Measurements from ENCODE around the gene PLCL1.

PLCL1 gene

GRCh38 chr2:197944416-197945096, 140.2 kb downstream of the PLCL1 start:
- no peak overlapping the region for H3K9ac ChIP-seq (ENCODE audit: low read depth, low read length)
- no peaks in the 10 kb centered on the region for H3K4me1 ChIP-seq (ENCODE audit: control insufficient read depth, insufficient read depth, low read length)
- H3K4me3 ChIP-seq (ENCODE audit: low read length): no peak overlapping the region
- no peak overlapping the region for H3K4me2 ChIP-seq (ENCODE audit: low read length)
- peaks cover 2% of the 10 kb centered on the region for H3K27me3 ChIP-seq (ENCODE audit: control insufficient read depth, insufficient read depth, low read length)
- no peaks in the 10 kb centered on the region for H3K9me3 ChIP-seq (replicated peaks; ENCODE audit: low read length)
- no peaks in the 10 kb centered on the region for H3K36me3 ChIP-seq (ENCODE audit: insufficient read depth, low read length)

- Histone ChIP-seq H3K4me2 (ENCODE audit: low read length) (no peak overlapping the region), H3K4me1 (ENCODE audit: control insufficient read depth, insufficient read depth, low read length) (no peaks in the 10 kb centered on the region), H3K9me3 (replicated peaks; ENCODE audit: low read length) (no peaks in the 10 kb centered on the region), H3K27me3 (ENCODE audit: control insufficient read depth, insufficient read depth, low read length) (peaks cover 2% of the 10 kb centered on the region), H3K4me3 (ENCODE audit: low read length) (no peak overlapping the region), H3K36me3 (ENCODE audit: insufficient read depth, low read length) (no peaks in the 10 kb centered on the region), H3K9ac (ENCODE audit: low read depth, low read length) (no peak overlapping the region)
These were observed 142.2 kb downstream of the PLCL1 start for GRCh38 chr2:197946562-197946961.

- H3K4me2 ChIP-seq (ENCODE audit: low read length): no peak overlapping the region
- no peaks in the 10 kb centered on the region for H3K4me1 ChIP-seq (ENCODE audit: control insufficient read depth, insufficient read depth, low read length)
These were observed 142.9 kb downstream of the PLCL1 start for GRCh38 chr2:197947219-197947757.

GRCh38 chr2:197949224-197949623, 144.8 kb downstream of the PLCL1 start:
- Histone ChIP-seq H3K4me3 (ENCODE audit: low read length) (no peak overlapping the region), H3K9ac (ENCODE audit: low read depth, low read length) (no peak overlapping the region), H3K27me3 (ENCODE audit: control insufficient read depth, insufficient read depth, low read length) (peaks cover 2% of the 10 kb centered on the region), H3K4me1 (ENCODE audit: control insufficient read depth, insufficient read depth, low read length) (no peaks in the 10 kb centered on the region), H3K36me3 (ENCODE audit: insufficient read depth, low read length) (no peaks in the 10 kb centered on the region), H3K4me2 (ENCODE audit: low read length) (no peak overlapping the region), H3K9me3 (replicated peaks; ENCODE audit: low read length) (no peaks in the 10 kb centered on the region)

More at GRCh38 chr2:197947219-197947757, 142.9 kb downstream of the PLCL1 start:
- Histone ChIP-seq H3K27me3 (ENCODE audit: control insufficient read depth, insufficient read depth, low read length) (peaks cover 2% of the 10 kb centered on the region), H3K4me3 (ENCODE audit: low read length) (no peak overlapping the region), H3K9ac (ENCODE audit: low read depth, low read length) (no peak overlapping the region), H3K36me3 (ENCODE audit: insufficient read depth, low read length) (no peaks in the 10 kb centered on the region), H3K9me3 (replicated peaks; ENCODE audit: low read length) (no peaks in the 10 kb centered on the region)

GRCh38 chr2:197950006-197950405, 145.6 kb downstream of the PLCL1 start:
- Histone ChIP-seq H3K4me2 (ENCODE audit: low read length) (no peak overlapping the region), H3K36me3 (ENCODE audit: insufficient read depth, low read length) (no peaks in the 10 kb centered on the region), H3K9ac (ENCODE audit: low read depth, low read length) (no peak overlapping the region), H3K9me3 (replicated peaks; ENCODE audit: low read length) (no peaks in the 10 kb centered on the region), H3K4me3 (ENCODE audit: low read length) (no peak overlapping the region), H3K4me1 (ENCODE audit: control insufficient read depth, insufficient read depth, low read length) (no peaks in the 10 kb centered on the region), H3K27me3 (ENCODE audit: control insufficient read depth, insufficient read depth, low read length) (peaks cover 2% of the 10 kb centered on the region)

- Histone ChIP-seq H3K4me3 (ENCODE audit: low read length) (no peak overlapping the region), H3K4me1 (ENCODE audit: control insufficient read depth, insufficient read depth, low read length) (no peaks in the 10 kb centered on the region), H3K27me3 (ENCODE audit: control insufficient read depth, insufficient read depth, low read length) (peaks cover 2% of the 10 kb centered on the region), H3K4me2 (ENCODE audit: low read length) (no peak overlapping the region), H3K36me3 (ENCODE audit: insufficient read depth, low read length) (no peaks in the 10 kb centered on the region), H3K9ac (ENCODE audit: low read depth, low read length) (no peak overlapping the region), H3K9me3 (replicated peaks; ENCODE audit: low read length) (no peaks in the 10 kb centered on the region)
These were observed 146.3 kb downstream of the PLCL1 start for GRCh38 chr2:197950724-197951123.

GRCh38 chr2:197952540-197953202, 148.3 kb downstream of the PLCL1 start:
- no peak overlapping the region for H3K9ac ChIP-seq (ENCODE audit: low read depth, low read length)
- no peak overlapping the region for H3K4me3 ChIP-seq (ENCODE audit: low read length)
- peaks cover 2% of the 10 kb centered on the region for H3K27me3 ChIP-seq (ENCODE audit: control insufficient read depth, insufficient read depth, low read length)
- no peaks in the 10 kb centered on the region for H3K36me3 ChIP-seq (ENCODE audit: insufficient read depth, low read length)
- no peaks in the 10 kb centered on the region for H3K9me3 ChIP-seq (replicated peaks; ENCODE audit: low read length)
- H3K4me2 ChIP-seq (ENCODE audit: low read length): no peak overlapping the region
- no peaks in the 10 kb centered on the region for H3K4me1 ChIP-seq (ENCODE audit: control insufficient read depth, insufficient read depth, low read length)

GRCh38 chr2:197954328-197954727, 149.9 kb downstream of the PLCL1 start:
- H3K27me3 ChIP-seq (ENCODE audit: control insufficient read depth, insufficient read depth, low read length): no peaks in the 10 kb centered on the region
- H3K9ac ChIP-seq (ENCODE audit: low read depth, low read length): no peak overlapping the region
- no peaks in the 10 kb centered on the region for H3K4me1 ChIP-seq (ENCODE audit: control insufficient read depth, insufficient read depth, low read length)
- no peak overlapping the region for H3K4me2 ChIP-seq (ENCODE audit: low read length)
- no peaks in the 10 kb centered on the region for H3K36me3 ChIP-seq (ENCODE audit: insufficient read depth, low read length)
- no peaks in the 10 kb centered on the region for H3K9me3 ChIP-seq (replicated peaks; ENCODE audit: low read length)
- H3K4me3 ChIP-seq (ENCODE audit: low read length): no peak overlapping the region

- H3K36me3 ChIP-seq (ENCODE audit: insufficient read depth, low read length): no peaks in the 10 kb centered on the region
- no peaks in the 10 kb centered on the region for H3K4me1 ChIP-seq (ENCODE audit: control insufficient read depth, insufficient read depth, low read length)
- H3K9ac ChIP-seq (ENCODE audit: low read depth, low read length): no peak overlapping the region
- H3K9me3 ChIP-seq (replicated peaks; ENCODE audit: low read length): no peaks in the 10 kb centered on the region
- no peaks in the 10 kb centered on the region for H3K27me3 ChIP-seq (ENCODE audit: control insufficient read depth, insufficient read depth, low read length)
- H3K4me2 ChIP-seq (ENCODE audit: low read length): no peak overlapping the region
- H3K4me3 ChIP-seq (ENCODE audit: low read length): no peak overlapping the region
These were observed 154.3 kb downstream of the PLCL1 start for GRCh38 chr2:197958592-197959150.

GRCh38 chr2:197959383-197959782, 155.0 kb downstream of the PLCL1 start:
- H3K4me3 ChIP-seq (ENCODE audit: low read length): no peak overlapping the region
- H3K36me3 ChIP-seq (ENCODE audit: insufficient read depth, low read length): no peaks in the 10 kb centered on the region
- H3K4me1 ChIP-seq (ENCODE audit: control insufficient read depth, insufficient read depth, low read length): no peaks in the 10 kb centered on the region
- H3K9ac ChIP-seq (ENCODE audit: low read depth, low read length): no peak overlapping the region
- H3K27me3 ChIP-seq (ENCODE audit: control insufficient read depth, insufficient read depth, low read length): no peaks in the 10 kb centered on the region
- H3K4me2 ChIP-seq (ENCODE audit: low read length): no peak overlapping the region
- H3K9me3 ChIP-seq (replicated peaks; ENCODE audit: low read length): no peaks in the 10 kb centered on the region

GRCh38 chr2:197960786-197961185, 156.4 kb downstream of the PLCL1 start:
- no peak overlapping the region for H3K4me2 ChIP-seq (ENCODE audit: low read length)
- H3K9ac ChIP-seq (ENCODE audit: low read depth, low read length): no peak overlapping the region
- H3K27me3 ChIP-seq (ENCODE audit: control insufficient read depth, insufficient read depth, low read length): no peaks in the 10 kb centered on the region
- no peaks in the 10 kb centered on the region for H3K36me3 ChIP-seq (ENCODE audit: insufficient read depth, low read length)
- H3K4me3 ChIP-seq (ENCODE audit: low read length): no peak overlapping the region
- H3K4me1 ChIP-seq (ENCODE audit: control insufficient read depth, insufficient read depth, low read length): no peaks in the 10 kb centered on the region
- H3K9me3 ChIP-seq (replicated peaks; ENCODE audit: low read length): no peaks in the 10 kb centered on the region

All from skeletal muscle satellite cell (primary cell).